HUES64 (cell line): ENCODE results near the gene ARHGEF12.

Source experiments
- H3K27ac ChIP-seq: 2 replicates; pipeline ENCODE4 v1.7.0; 2013; ENCODE audit warnings: low read depth, low read length, inconsistent platforms
- H3K27me3 ChIP-seq: 2 replicates; pipeline ENCODE4 v1.6.1; 2013; ENCODE audit warnings: mild to moderate bottlenecking, low read length; ENCODE audit not compliant: insufficient read depth
- H3K36me3 ChIP-seq: 2 replicates; pipeline ENCODE4 v1.6.1; 2013; ENCODE audit warnings: mild to moderate bottlenecking, low read length; ENCODE audit not compliant: insufficient read depth
- H3K4me1 ChIP-seq: 2 replicates; pipeline ENCODE4 v1.6.1; 2013; ENCODE audit warnings: mild to moderate bottlenecking, low read length, moderate library complexity; ENCODE audit not compliant: insufficient read depth
- H3K4me3 ChIP-seq: 2 replicates; pipeline ENCODE4 v1.5.1; 2013; ENCODE audit warnings: mild to moderate bottlenecking, low read length, moderate library complexity
- H3K9ac ChIP-seq: 2 replicates; pipeline ENCODE4 v1.6.1; 2013; ENCODE audit warnings: mild to moderate bottlenecking, low read depth, low read length
- H3K9me3 ChIP-seq: 2 replicates; pipeline ENCODE4 v1.6.1; 2013; ENCODE audit warnings: low read depth, low read length; ENCODE audit not compliant: insufficient read depth
- WGBS: fragments of 150-250, 120-280 bp; methylation state at CpG from one replicate; pipeline ENCODE4 v1.1.7; 2013; ENCODE audit warnings: missing lambda C conversion rate; 5-methylcytosine and 5-hydroxymethylcytosine counted together

ARHGEF12 gene

GRCh38 chr11:120467627-120468026 lies 131.4 kb downstream of the ARHGEF12 start:
- no peak overlapping the region for H3K27ac ChIP-seq
- no peaks in the 10 kb centered on the region for H3K4me1 ChIP-seq
- no peaks in the 10 kb centered on the region for H3K9me3 ChIP-seq
- no peak overlapping the region for H3K9ac ChIP-seq
- H3K36me3 ChIP-seq = peaks cover 75% of the 10 kb centered on the region
- 96% methylated on average over 6 of the region's 6 CpGs for WGBS
- no peak overlapping the region for H3K4me3 ChIP-seq
- H3K27me3 ChIP-seq = no peaks in the 10 kb centered on the region

GRCh38 chr11:120471131-120471530 lies 134.9 kb downstream of the ARHGEF12 start:
- H3K4me3 ChIP-seq = no peak overlapping the region
- no peak overlapping the region for H3K9ac ChIP-seq
- H3K27me3 ChIP-seq = no peaks in the 10 kb centered on the region
- no peaks in the 10 kb centered on the region for H3K9me3 ChIP-seq
- 100% methylated on average over 1 of the region's 1 CpG for WGBS
- H3K27ac ChIP-seq = no peak overlapping the region
- no peaks in the 10 kb centered on the region for H3K4me1 ChIP-seq
- peaks cover 83% of the 10 kb centered on the region for H3K36me3 ChIP-seq

- Histone ChIP-seq H3K36me3 (peaks cover 83% of the 10 kb centered on the region), H3K9me3 (no peaks in the 10 kb centered on the region), H3K27me3 (no peaks in the 10 kb centered on the region), H3K4me1 (no peaks in the 10 kb centered on the region), H3K9ac (no peak overlapping the region), H3K4me3 (no peak overlapping the region), H3K27ac (no peak overlapping the region)
- WGBS = no CpG with 5 or more reads among the region's 3 CpGs
Observed at GRCh38 chr11:120471994-120472393, 135.8 kb downstream of the ARHGEF12 start.

- Histone ChIP-seq H3K4me1 (no peaks in the 10 kb centered on the region), H3K27me3 (no peaks in the 10 kb centered on the region), H3K9me3 (no peaks in the 10 kb centered on the region), H3K27ac (no peak overlapping the region), H3K4me3 (no peak overlapping the region), H3K9ac (no peak overlapping the region), H3K36me3 (peaks cover 85% of the 10 kb centered on the region)
- 91% methylated on average over 3 of the region's 3 CpGs for WGBS
Observed at GRCh38 chr11:120473503-120473902, 137.3 kb downstream of the ARHGEF12 start.

- Histone ChIP-seq H3K4me3 (no peak overlapping the region), H3K9ac (no peak overlapping the region), H3K9me3 (no peaks in the 10 kb centered on the region), H3K36me3 (peaks cover 66% of the 10 kb centered on the region), H3K27ac (no peak overlapping the region), H3K4me1 (no peaks in the 10 kb centered on the region; the same call in 1 of the 2 replicates), H3K27me3 (no peaks in the 10 kb centered on the region)
- 95% methylated on average over 6 of the region's 6 CpGs for WGBS
Observed at GRCh38 chr11:120482149-120482548, 145.9 kb downstream of the ARHGEF12 start.

- no peak overlapping the region for H3K9ac ChIP-seq
- whole genome bisulfite sequencing = 89% methylated on average over 2 of the region's 3 CpGs
- H3K4me3 ChIP-seq = no peak overlapping the region
- H3K4me1 ChIP-seq = peaks cover 4% of the 10 kb centered on the region; the same call in 1 of the 2 replicates
- no peak overlapping the region for H3K27ac ChIP-seq
- no peaks in the 10 kb centered on the region for H3K9me3 ChIP-seq
- H3K27me3 ChIP-seq = no peaks in the 10 kb centered on the region
- peaks cover 41% of the 10 kb centered on the region for H3K36me3 ChIP-seq
Observed at GRCh38 chr11:120484722-120485121, 148.5 kb downstream of the ARHGEF12 start.

- Histone ChIP-seq H3K27ac (no peak overlapping the region), H3K36me3 (peaks cover 28% of the 10 kb centered on the region), H3K27me3 (no peaks in the 10 kb centered on the region), H3K9ac (no peak overlapping the region), H3K9me3 (no peaks in the 10 kb centered on the region), H3K4me1 (peaks cover 4% of the 10 kb centered on the region; the same call in 1 of the 2 replicates), H3K4me3 (no peak overlapping the region)
- 95% methylated on average over 5 of the region's 5 CpGs for WGBS
Observed at GRCh38 chr11:120486138-120486537, 149.9 kb downstream of the ARHGEF12 start.

GRCh38 chr11:120489799-120490198 lies 153.6 kb downstream of the ARHGEF12 start:
- Histone ChIP-seq H3K36me3 (peaks cover 4% of the 10 kb centered on the region), H3K9ac (no peak overlapping the region), H3K9me3 (no peaks in the 10 kb centered on the region), H3K27ac (no peak overlapping the region), H3K27me3 (no peaks in the 10 kb centered on the region), H3K4me1 (peaks cover 9% of the 10 kb centered on the region), H3K4me3 (no peak overlapping the region)
- WGBS = 92% methylated on average over 1 of the region's 1 CpG

- no peaks in the 10 kb centered on the region for H3K27me3 ChIP-seq
- no peak overlapping the region for H3K4me3 ChIP-seq
- H3K4me1 ChIP-seq = peaks cover 15% of the 10 kb centered on the region
- no peaks in the 10 kb centered on the region for H3K9me3 ChIP-seq
- no peak overlapping the region for H3K27ac ChIP-seq
- WGBS = 67% methylated on average over 3 of the region's 3 CpGs
- no peaks in the 10 kb centered on the region for H3K36me3 ChIP-seq
- no peak overlapping the region for H3K9ac ChIP-seq
Observed at GRCh38 chr11:120492486-120492885, 156.3 kb downstream of the ARHGEF12 start.

GRCh38 chr11:120494595-120494994 lies 158.4 kb downstream of the ARHGEF12 start:
- H3K36me3 ChIP-seq = no peaks in the 10 kb centered on the region
- no peak overlapping the region for H3K9ac ChIP-seq
- no peak overlapping the region for H3K4me3 ChIP-seq
- 88% methylated on average over 2 of the region's 2 CpGs for WGBS
- H3K27me3 ChIP-seq = no peaks in the 10 kb centered on the region
- peaks cover 15% of the 10 kb centered on the region for H3K4me1 ChIP-seq
- no peaks in the 10 kb centered on the region for H3K9me3 ChIP-seq
- H3K27ac ChIP-seq = no peak overlapping the region

- Histone ChIP-seq H3K9me3 (no peaks in the 10 kb centered on the region), H3K4me3 (no peak overlapping the region), H3K9ac (no peak overlapping the region), H3K27ac (no peak overlapping the region), H3K36me3 (no peaks in the 10 kb centered on the region), H3K27me3 (no peaks in the 10 kb centered on the region), H3K4me1 (peaks cover 45% of the 10 kb centered on the region)
- WGBS = 96% methylated on average over 8 of the region's 8 CpGs
Observed at GRCh38 chr11:120499088-120499487, 162.9 kb downstream of the ARHGEF12 start.

GRCh38 chr11:120499859-120500258 lies 163.6 kb downstream of the ARHGEF12 start:
- WGBS = 91% methylated on average over 5 of the region's 5 CpGs
- H3K27ac ChIP-seq = no peak overlapping the region
- no peak overlapping the region for H3K9ac ChIP-seq
- no peaks in the 10 kb centered on the region for H3K36me3 ChIP-seq
- H3K27me3 ChIP-seq = no peaks in the 10 kb centered on the region
- peaks cover 42% of the 10 kb centered on the region for H3K4me1 ChIP-seq
- H3K4me3 ChIP-seq = no peak overlapping the region
- no peaks in the 10 kb centered on the region for H3K9me3 ChIP-seq
